NCI-H1930 (cell line): Measurements from ENCODE around the gene LPIN1.

Experiments
- DNase-seq, 2 experiments: peaks; one replicate each; lab custom pipeline; 2025; lab: John Stamatoyannopoulos, UW

Gene LPIN1

GRCh38 chr2:11746376-11746806 is at the start of gene LPIN1:
TSS of gene LPIN1 (plus strand) at chr2:11746632. CDS start at chr2:11765542, 18,910 bp downstream.
- DNase-seq = peak; percentile 67 to 79

- DNase-seq = no peak
These were observed 49.7 kb upstream of the LPIN1 start for GRCh38 chr2:11696736-11697102.

GRCh38 chr2:11697103-11697871 is 49.1 kb upstream of the LPIN1 start:
- no peak for DNase-seq

- DNase-seq = no peak
These were observed 48.2 kb upstream of the LPIN1 start for GRCh38 chr2:11698009-11698922.

GRCh38 chr2:11699686-11700670 is 46.5 kb upstream of the LPIN1 start:
- DNase-seq = no peak

GRCh38 chr2:11701206-11701605 is 45.2 kb upstream of the LPIN1 start:
- no peak for DNase-seq

- no peak for DNase-seq
These were observed 44.6 kb upstream of the LPIN1 start for GRCh38 chr2:11701751-11702301.

GRCh38 chr2:11702946-11703345 is 43.5 kb upstream of the LPIN1 start:
- DNase-seq = no peak

GRCh38 chr2:11703700-11704099 is 42.7 kb upstream of the LPIN1 start:
- DNase-seq = no peak

GRCh38 chr2:11705063-11705462 is 41.4 kb upstream of the LPIN1 start:
- no peak for DNase-seq

GRCh38 chr2:11705711-11706110 is 40.7 kb upstream of the LPIN1 start:
- no peak for DNase-seq

GRCh38 chr2:11708106-11708505 is 38.3 kb upstream of the LPIN1 start:
- no peak for DNase-seq

GRCh38 chr2:11709293-11709692 is 37.1 kb upstream of the LPIN1 start:
- no peak for DNase-seq

- DNase-seq = no peak
These were observed 36.2 kb upstream of the LPIN1 start for GRCh38 chr2:11710210-11710609.

- no peak for DNase-seq
These were observed 35.6 kb upstream of the LPIN1 start for GRCh38 chr2:11710632-11711353.

GRCh38 chr2:11711354-11711716 is 35.1 kb upstream of the LPIN1 start:
- DNase-seq = no peak

GRCh38 chr2:11711751-11712150 is 34.7 kb upstream of the LPIN1 start:
- DNase-seq = no peak

- DNase-seq = no peak
These were observed 33.6 kb upstream of the LPIN1 start for GRCh38 chr2:11712866-11713265.

GRCh38 chr2:11713815-11714214 is 32.6 kb upstream of the LPIN1 start:
- DNase-seq = no peak

- DNase-seq = no peak
These were observed 30.3 kb upstream of the LPIN1 start for GRCh38 chr2:11715987-11716652.
